GM23338 (cell line): ENCODE measurements around the gene RAD51B.

Experiments
- CREB1 ChIP-seq: fragments of 250-450 bp; sonication (Bioruptor Pico); IDR thresholded peaks from 2 replicates; pipeline ENCODE4 v1.5.0; 2020; ENCODE audit warnings: low read depth, mild to moderate bottlenecking, moderate library complexity
- EZH2 ChIP-seq: fragments of 200-600 bp; sonication (generic); IDR thresholded peaks from one replicate; pipeline ENCODE4 v1.8.0; 2017; ENCODE audit warnings: antibody characterized with exemption, mild to moderate bottlenecking, low read depth; ENCODE audit not compliant: unreplicated experiment
- EZH2phosphoT487 ChIP-seq: fragments of 200-600 bp; sonication (generic); IDR thresholded peaks from one replicate; pipeline ENCODE4 v1.8.1; 2018; ENCODE audit warnings: antibody characterized with exemption; ENCODE audit not compliant: unreplicated experiment
- POLR2AphosphoS5 ChIP-seq: IDR thresholded peaks from 2 replicates; pipeline ENCODE4 v1.6.1; 2016; ENCODE audit warnings: antibody characterized with exemption, low read depth
- STAT1 ChIP-seq: IDR thresholded peaks from one replicate; pipeline ENCODE4 v1.6.1; 2016; ENCODE audit warnings: antibody characterized with exemption; ENCODE audit not compliant: unreplicated experiment
- TF ChIP-seq, protein P1 (sequence below), 2 experiments: fragments of 200-600 bp in 1 of 2; sonication (generic) in 1 of 2; conservative IDR thresholded peaks; 2 replicates each; pipeline versions ENCODE4 v1.5.1 to v1.6.1; 2016 to 2017; ENCODE audit warnings: antibody characterized with exemption in 2 of 2, low read depth in 2 of 2, mild to moderate bottlenecking in 2 of 2, moderate library complexity in 1 of 2
- TF ChIP-seq, protein P2 (sequence below): fragments of 250-450 bp; sonication (Bioruptor Pico); IDR thresholded peaks from 2 replicates; pipeline ENCODE4 v1.5.0; 2020; ENCODE audit warnings: mild to moderate bottlenecking, moderate library complexity

DNA sequence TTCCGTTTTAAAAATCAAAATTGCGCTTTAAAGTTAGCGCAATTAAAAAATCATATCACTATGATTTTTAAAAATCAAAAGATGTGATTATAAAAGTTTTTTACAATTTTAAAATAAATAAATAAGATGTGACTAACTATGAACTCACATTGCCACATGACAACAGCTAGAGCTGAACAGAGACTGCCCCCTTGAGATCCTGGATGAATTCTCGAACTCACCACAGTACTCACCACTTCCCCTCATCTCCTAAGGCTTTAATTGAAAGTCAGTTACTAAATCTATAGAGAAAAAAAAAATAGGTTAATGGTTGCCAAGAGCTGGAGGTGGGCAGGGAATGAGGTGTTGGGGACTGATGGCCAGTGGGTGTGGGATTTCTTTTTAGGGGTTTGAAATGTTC is 589.1 kb downstream of the RAD51B start:
- no peak for TF ChIP-seq EZH2
- TF ChIP-seq EZH2phosphoT487: no peak
- TF ChIP-seq, protein P1, sequence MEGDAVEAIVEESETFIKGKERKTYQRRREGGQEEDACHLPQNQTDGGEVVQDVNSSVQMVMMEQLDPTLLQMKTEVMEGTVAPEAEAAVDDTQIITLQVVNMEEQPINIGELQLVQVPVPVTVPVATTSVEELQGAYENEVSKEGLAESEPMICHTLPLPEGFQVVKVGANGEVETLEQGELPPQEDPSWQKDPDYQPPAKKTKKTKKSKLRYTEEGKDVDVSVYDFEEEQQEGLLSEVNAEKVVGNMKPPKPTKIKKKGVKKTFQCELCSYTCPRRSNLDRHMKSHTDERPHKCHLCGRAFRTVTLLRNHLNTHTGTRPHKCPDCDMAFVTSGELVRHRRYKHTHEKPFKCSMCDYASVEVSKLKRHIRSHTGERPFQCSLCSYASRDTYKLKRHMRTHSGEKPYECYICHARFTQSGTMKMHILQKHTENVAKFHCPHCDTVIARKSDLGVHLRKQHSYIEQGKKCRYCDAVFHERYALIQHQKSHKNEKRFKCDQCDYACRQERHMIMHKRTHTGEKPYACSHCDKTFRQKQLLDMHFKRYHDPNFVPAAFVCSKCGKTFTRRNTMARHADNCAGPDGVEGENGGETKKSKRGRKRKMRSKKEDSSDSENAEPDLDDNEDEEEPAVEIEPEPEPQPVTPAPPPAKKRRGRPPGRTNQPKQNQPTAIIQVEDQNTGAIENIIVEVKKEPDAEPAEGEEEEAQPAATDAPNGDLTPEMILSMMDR (conservative IDR thresholded peaks at IDR 0.05; ENCODE audit: low read depth in 2 of 2): peak in 1 of 2 experiments; percentile 63; a peak in 2 of 4 replicates
- no peak for TF ChIP-seq CREB1
- no peak for TF ChIP-seq STAT1
- TF ChIP-seq, protein P2, sequence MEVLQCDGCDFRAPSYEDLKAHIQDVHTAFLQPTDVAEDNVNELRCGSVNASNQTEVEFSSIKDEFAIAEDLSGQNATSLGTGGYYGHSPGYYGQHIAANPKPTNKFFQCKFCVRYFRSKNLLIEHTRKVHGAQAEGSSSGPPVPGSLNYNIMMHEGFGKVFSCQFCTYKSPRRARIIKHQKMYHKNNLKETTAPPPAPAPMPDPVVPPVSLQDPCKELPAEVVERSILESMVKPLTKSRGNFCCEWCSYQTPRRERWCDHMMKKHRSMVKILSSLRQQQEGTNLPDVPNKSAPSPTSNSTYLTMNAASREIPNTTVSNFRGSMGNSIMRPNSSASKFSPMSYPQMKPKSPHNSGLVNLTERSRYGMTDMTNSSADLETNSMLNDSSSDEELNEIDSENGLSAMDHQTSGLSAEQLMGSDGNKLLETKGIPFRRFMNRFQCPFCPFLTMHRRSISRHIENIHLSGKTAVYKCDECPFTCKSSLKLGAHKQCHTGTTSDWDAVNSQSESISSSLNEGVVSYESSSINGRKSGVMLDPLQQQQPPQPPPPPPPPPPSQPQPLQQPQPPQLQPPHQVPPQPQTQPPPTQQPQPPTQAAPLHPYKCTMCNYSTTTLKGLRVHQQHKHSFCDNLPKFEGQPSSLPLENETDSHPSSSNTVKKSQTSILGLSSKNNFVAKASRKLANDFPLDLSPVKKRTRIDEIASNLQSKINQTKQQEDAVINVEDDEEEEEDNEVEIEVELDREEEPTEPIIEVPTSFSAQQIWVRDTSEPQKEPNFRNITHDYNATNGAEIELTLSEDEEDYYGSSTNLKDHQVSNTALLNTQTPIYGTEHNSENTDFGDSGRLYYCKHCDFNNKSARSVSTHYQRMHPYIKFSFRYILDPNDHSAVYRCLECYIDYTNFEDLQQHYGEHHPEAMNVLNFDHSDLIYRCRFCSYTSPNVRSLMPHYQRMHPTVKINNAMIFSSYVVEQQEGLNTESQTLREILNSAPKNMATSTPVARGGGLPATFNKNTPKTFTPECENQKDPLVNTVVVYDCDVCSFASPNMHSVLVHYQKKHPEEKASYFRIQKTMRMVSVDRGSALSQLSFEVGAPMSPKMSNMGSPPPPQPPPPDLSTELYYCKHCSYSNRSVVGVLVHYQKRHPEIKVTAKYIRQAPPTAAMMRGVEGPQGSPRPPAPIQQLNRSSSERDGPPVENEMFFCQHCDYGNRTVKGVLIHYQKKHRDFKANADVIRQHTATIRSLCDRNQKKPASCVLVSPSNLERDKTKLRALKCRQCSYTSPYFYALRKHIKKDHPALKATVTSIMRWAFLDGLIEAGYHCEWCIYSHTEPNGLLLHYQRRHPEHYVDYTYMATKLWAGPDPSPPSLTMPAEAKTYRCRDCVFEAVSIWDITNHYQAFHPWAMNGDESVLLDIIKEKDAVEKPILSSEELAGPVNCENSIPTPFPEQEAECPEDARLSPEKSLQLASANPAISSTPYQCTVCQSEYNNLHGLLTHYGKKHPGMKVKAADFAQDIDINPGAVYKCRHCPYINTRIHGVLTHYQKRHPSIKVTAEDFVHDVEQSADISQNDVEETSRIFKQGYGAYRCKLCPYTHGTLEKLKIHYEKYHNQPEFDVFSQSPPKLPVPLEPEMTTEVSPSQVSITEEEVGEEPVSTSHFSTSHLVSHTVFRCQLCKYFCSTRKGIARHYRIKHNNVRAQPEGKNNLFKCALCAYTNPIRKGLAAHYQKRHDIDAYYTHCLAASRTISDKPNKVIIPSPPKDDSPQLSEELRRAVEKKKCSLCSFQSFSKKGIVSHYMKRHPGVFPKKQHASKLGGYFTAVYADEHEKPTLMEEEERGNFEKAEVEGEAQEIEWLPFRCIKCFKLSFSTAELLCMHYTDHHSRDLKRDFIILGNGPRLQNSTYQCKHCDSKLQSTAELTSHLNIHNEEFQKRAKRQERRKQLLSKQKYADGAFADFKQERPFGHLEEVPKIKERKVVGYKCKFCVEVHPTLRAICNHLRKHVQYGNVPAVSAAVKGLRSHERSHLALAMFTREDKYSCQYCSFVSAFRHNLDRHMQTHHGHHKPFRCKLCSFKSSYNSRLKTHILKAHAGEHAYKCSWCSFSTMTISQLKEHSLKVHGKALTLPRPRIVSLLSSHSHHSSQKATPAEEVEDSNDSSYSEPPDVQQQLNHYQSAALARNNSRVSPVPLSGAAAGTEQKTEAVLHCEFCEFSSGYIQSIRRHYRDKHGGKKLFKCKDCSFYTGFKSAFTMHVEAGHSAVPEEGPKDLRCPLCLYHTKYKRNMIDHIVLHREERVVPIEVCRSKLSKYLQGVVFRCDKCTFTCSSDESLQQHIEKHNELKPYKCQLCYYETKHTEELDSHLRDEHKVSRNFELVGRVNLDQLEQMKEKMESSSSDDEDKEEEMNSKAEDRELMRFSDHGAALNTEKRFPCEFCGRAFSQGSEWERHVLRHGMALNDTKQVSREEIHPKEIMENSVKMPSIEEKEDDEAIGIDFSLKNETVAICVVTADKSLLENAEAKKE (CRISPR knock-in tag): no peak
- no peak for TF ChIP-seq POLR2AphosphoS5
